ENCODE results near the gene TESK2.
"Not testable (repeated sequence)": the region's sequence is repeated elsewhere in the genome, so short reads cannot be mapped to it uniquely, and the experiment has no call there.

TESK2 gene

DNA sequence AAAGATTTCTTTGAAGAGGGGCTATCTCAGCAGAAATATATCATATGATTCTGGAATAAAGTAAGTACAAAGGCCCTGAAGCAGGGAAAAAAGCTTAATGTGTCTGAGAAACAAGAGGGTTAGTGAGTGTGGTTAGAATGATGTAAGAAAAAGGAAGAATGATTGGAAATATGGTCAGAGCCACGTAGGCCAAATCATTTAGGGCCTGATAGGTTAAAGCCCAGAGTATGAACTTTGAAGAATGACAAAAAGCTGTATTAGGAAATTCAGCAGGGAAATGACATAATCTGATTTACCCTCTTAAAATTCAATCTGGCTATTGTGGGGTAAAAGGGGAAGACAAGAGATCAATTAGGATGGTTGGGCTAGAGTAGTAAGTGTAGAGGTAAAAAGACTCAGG lies 81.7 kb downstream of the TESK2 start:
- no peak for DNase-seq

DNA sequence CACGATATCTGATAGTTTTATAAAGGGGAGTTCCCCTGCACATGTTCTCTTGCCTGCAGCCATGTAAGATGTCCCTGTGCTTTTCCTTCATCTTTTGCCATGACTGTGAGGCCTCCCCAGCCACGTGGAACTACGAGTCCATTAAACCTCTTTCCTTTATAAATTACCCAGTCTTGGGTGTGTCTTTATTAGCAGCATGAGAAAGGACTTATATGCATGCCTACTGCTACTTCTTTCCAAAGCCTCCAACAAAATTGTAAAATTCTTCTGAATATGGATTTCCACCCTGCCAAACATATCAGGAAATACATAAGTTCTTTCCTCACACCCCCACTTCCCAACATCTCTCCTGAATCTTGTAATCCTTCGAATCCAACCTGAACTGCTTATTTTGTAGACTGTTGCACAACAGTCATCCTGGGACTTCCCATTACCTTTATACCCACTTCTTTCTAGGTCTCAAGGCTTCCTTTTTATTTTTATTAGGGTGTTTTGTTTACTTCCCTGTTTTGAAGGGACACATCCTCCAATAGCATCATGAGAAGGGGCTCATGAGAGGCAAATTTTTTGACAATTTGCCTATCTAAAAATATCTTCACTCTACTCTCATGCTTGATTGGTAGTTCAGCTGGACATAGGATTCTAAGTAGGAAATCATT lies 83.2 kb downstream of the TESK2 start:
- DNase-seq: no peak

DNA sequence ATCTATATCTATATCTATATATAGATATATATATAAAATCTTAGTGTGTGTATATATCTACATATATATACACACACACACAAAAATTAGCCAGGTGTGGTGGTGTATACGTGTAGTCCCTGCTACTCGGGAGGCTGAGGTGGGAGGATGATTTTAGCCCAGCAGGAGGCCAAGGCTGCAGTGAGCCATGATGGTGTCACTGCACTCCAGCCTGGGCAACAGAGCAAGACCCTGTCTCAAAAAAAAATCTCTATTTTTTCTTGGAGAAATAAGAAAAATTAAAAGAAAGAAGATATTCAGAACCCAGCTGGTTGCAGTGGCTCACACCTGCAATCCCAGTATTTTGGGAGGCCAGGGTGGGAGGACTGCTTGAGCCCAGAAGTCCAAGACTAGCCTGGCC lies 85.3 kb downstream of the TESK2 start:
- DNase-seq: no peak

GRCh38 chr1:45403718-45404117 lies 87.2 kb downstream of the TESK2 start:
- DNase-seq: no peak

DNA sequence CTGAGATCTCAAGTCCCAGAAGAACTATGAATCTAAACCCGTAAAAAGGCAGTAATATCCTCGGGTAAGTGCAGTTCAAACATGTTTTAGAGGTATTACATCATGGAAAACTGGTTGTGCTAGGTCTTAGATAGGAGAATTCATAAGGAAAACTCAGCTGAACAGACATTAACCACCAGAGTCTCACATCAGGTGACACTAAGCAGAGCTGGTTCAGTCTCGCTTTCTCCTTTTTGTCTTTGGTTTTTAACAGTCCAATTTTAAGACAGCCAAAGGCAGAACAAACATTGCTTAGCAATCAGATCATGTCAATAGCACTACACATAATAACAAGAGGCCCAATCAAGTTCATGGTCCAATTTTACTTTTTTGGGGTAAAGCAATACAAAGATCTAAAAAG lies 87.7 kb downstream of the TESK2 start:
- no peak for DNase-seq

GRCh38 chr1:45401524-45401923 lies 89.4 kb downstream of the TESK2 start:
- DNase-seq: no peak

DNA sequence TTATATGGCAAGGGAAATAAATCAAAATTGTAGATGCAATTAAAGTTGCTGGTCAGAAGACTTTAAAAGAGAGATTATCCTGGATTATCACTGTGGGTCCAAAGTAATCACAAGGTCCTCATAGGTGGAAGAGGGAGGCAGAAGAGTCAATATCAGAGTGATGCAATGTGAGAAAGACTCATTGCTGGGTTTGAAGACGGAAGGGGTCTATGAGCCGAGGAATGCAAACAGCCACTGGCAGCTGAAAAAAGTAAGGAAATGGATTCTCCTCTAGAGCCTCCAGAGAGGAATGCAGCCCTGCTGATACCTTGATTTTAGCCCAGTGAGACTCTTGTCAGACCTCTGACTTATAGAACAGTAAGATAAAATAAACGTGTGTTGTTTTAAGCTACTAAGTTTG lies 90.9 kb downstream of the TESK2 start:
- DNase-seq: no peak

DNA sequence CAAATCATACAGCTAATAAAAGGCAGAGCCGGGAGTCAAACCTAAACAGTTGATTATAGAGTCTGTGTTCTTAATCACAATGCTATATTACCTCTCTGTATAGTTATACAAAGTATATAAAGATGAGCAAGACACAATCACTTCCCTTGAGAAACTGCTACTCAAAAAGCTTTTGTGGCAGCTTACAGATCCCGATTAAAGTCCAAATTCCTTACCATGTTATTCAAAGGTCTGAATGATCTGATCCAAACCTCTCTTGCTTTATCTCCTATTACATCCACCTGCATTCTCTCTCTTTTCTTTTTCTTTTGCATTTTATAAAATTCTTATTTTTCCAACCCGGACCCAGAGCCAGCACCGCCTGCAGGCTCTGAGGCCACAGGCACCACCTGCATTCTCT lies 93.7 kb downstream of the TESK2 start:
- DNase-seq: no peak

GRCh38 chr1:45395582-45395981 lies 95.4 kb downstream of the TESK2 start:
- no peak for DNase-seq

DNA sequence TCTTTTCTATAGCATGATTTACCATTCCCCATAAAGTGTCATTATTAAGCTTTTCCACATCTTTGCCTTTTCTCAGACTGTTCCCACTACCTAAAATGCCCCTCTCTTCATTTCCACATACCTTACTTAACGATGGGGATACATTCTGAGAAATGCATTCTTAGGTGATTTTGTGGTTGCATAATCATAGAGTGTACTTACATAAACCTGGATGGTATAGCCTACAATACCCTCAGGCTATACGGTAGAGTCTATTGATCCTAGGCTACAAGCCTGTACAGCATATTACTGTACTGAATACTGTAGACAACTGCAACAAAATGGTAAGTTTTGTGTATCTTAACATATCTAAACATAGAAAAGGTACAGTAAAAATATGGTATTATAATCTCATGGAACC lies 95.9 kb downstream of the TESK2 start:
- DNase-seq: no peak

DNA sequence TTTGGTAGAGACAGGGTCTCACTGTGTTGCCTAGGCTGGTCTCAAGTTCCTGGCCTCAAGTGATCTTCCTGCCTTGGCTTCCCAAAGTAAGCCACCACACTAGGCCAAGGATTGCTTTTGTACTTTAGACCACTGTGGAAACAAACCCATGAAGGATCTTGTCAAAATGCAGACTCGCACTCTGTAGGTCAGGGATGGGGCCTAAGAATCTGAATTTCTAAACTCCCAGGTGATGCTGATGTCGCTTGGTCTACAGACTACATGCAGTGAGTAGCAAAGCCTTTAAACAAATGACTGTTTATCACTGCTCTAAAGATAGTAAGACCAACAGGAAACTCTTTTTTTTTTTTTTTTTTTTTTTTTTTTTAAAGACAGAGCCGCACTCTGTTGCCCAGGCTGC lies 96.6 kb downstream of the TESK2 start:
- no peak for DNase-seq

DNA sequence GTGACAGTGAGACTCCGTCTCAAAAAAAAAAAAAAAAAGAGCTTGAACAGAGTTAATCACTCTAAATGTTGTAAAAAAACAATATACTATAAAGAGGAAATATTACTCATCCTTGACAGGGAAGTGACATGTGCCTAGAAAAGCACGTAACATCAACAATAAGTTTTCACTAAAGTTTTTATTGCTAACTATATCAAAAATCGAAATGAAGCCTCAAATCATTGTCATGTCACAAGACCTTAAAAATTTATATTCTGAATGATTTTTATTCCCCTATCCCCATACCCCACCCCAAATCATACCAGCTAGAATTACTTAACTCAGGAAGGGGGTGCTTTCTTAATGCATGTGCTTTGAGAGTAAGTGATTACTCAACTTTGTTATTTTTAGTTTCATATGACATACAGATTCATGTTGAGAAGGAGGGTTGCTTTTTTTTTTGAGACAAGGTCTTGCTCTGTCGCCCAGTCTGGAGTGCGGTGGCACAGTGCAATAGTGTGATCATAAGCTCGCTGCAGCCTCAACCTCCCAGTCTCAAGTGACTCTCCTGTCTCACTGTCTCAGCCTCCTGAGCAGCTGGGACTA lies 97.2 kb downstream of the TESK2 start:
- no peak for DNase-seq

DNA sequence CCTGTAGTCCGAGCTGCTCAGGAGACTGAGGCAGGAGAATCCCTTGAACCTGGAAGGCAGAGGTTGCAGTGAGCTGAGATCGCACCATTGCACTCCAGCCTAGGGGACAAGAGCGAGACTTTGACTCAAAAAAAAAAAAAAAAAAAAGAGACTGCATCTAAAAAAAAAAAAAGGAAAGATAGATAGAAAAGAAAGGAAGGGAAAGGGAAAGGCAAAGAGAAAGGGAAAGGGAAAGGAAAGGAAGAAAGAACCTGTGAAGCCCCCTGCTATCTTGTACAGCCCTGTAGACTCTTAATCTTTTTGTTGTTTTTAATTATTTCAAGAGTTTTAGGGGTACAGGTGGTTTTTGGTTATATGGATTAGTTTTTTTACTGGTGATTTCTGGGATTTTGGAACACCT lies 104.7 kb downstream of the TESK2 start:
- DNase-seq: no peak

DNA sequence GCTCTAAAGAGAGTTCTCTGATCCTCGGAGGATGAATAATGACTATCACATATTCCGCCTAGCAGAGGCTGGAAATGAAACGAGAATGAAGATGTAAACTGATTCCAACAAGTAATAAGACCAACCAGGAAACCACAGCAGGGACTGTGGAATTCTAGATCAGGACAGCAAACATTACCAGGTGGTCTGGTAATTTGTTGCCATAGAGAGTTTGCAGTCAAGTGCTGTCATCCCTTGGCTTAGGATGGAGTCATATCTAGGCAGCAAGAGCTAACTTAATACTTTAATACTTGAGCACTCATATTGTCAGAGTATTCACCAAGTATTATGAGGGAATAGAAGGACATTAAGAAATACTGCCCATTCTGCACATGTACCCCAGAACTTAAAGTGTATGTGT lies 105.7 kb downstream of the TESK2 start:
- no peak for DNase-seq

- DNase-seq: not testable (repeated sequence)
Measured at GRCh38 chr1:45384213-45384612, 106.8 kb downstream of the TESK2 start.

DNA sequence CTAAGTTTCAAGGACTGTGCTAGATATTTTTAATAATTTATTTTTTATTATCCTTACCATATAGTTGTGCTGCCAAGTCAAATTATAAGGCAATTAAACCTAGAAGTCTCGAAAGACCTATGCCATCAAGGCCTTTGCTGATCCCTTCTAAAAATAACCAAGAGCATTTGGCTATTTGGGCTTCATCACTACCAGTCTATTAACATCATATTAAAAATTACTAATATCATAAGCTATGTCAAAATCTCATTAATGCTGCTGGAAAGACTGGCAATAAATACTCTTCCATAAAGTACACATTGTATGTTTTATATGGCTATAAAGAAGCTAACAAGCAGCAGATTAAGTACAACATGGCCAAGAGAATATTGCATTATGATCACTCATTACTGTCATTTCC lies 107.8 kb downstream of the TESK2 start:
- DNase-seq: no peak

DNA sequence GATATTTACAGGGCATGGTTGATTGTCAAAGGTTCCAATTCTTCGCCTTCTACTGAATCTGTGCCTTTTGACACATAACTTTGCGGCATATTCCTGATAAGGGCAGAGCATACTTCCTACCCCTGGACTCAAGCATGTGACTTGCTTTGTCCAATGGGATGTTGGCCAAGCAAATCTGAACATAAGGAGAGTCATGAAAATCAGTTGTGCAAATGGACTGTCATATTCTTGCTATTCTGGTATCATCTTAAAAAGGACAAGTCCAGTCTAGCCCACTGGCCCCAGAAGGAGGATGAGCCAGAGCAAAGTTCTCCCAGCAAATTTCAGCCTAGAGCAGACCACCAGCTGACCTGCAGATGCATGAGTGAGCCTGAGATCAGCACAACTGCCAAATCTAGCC lies 109.7 kb downstream of the TESK2 start:
- DNase-seq: no peak

DNA sequence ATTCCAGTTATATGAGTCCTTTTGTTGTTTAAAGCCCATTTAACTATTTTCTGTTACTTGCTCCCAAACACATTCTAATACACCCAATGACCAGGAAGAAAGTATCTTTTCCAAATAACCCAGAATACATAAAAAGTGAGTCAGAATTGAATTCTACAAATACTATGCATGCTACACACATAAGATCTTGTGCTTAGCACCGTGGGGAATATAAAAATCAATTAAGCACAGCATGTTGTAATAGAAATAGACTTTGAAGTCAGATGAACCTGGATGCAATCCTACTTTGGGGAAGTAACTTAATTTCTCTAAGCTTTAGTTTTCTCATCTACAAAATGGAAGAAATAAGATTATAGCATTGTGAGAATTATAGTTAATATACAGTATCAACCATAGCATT lies 110.2 kb downstream of the TESK2 start:
- DNase-seq: no peak

- no peak for DNase-seq
Measured at GRCh38 chr1:45380125-45380524, 110.8 kb downstream of the TESK2 start.

GRCh38 chr1:45379524-45379923 lies 111.4 kb downstream of the TESK2 start:
- DNase-seq: no peak

DNA sequence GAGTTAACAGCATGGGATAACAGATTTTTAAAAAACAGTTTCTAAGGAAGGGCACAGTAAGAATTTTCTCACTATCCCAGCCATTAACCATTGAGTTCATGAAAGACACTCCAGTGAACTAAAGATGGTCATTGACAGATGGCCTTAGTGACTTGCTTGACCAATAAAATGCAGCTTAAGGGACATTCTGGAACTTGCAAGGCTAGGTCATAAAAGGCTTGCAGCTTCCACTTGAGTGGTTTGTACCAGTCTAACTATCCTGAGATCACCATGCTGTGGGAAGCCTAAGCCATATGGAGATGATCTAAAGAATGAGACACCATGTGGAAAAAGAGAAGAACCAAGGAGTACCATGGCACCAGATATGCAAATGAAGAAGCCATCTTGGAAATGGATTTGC lies 112.8 kb downstream of the TESK2 start:
- DNase-seq: no peak

DNA sequence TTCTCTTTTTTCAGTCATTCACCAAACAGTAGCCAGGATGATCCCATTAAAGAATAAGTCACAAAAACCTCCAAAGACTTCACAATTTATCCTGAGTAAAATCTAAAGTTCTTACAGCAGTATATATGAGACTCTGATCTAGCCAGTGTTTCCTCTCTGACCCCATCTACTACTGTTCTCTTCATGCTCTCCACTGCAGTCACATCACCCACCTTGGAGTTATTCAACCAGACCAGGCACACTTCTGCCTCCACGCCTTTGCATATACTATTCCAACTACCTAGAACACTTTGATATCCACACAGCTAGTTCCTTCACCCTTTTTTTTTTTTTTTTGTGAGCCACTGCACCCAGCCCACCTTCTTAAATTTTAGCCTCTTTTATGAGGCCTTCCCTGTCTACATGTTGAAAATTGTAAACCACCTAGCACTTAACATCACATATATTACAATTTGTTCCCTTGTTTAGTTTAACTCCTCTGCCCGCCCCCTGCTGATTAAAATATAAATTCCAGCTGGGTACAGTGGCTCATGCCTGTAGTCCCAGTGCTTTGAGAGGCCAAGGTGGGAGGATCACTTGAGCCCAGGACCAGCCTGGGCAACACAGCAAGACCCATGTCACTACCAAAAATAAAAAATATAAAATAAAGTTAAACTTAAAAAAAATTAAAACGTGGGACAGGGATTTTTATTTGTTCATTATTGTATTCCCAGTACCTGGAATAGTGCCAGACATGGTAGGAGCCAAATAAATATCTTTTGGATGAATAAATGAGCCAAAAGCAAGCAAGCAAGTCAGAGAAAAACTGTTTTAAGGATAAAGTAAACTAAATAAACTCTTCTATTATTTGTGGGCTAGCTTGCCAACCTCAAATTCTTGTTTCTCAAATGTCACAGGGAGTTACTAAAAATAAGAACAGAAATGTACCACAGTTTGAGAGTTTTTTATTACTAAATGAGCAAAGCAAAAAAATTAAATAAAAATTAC lies 115.6 kb downstream of the TESK2 start:
- DNase-seq: no peak

GRCh38 chr1:45373573-45373972 lies 117.4 kb downstream of the TESK2 start:
- no peak for DNase-seq

DNA sequence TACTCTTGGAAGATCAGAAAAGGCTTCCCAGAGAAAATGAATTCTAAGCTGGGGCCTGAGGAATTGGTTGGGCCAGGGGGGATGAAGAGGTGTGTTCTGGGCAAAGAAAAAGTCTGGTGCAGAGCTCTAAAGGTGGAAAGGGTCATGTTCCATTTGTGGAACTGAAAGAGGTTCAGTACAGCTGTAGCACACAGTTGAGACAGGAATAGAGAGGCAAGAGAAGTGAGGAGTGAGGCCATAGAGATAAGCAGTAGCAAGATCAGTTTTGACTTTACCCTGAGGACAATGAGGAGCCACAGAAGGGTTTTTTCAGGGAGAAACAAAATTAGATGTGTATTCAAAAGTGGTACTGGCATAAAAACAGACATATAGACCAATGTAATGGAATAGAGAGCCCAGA lies 120.4 kb downstream of the TESK2 start:
- no peak for DNase-seq
